B cell (primary cell): Measurements from ENCODE around the gene CHRM4. TPM values are rescaled to one million over a fixed set of nuclear protein-coding genes. Genes with fewer than 3 reads are reported as not detected.

Experiments used
- ATAC-seq: fragments of 200-7000 bp; cut with Tn5 transposase; one replicate; pipeline ENCODE4 v1.10.0; 2021; ENCODE audit warnings: low read depth, mild to moderate bottlenecking, moderate number of reproducible peaks, moderate library complexity
- CTCF ChIA-PET: fragments of 350-600 bp; sonication (Branson Sonifier 250); formaldehyde crosslinking; loops from one replicate; lab custom pipeline; 2021; ENCODE audit warnings: antibody characterized with exemption, inconsistent platforms; lab: Charles Lee
- POLR2A ChIA-PET: fragments of 350-600 bp; sonication (Branson Sonifier 250); formaldehyde crosslinking; loops from one replicate; lab custom pipeline; 2021; ENCODE audit warnings: antibody characterized with exemption; lab: Charles Lee
- DNase-seq: peaks from one replicate; pipeline ENCODE4 v3.0.0; 2013
- H2AFZ ChIP-seq: 2 replicates; pipeline ENCODE4 v1.6.1; 2012; ENCODE audit warnings: mild to moderate bottlenecking, low read depth, low read length; ENCODE audit not compliant: insufficient read depth, poor library complexity, severe bottlenecking
- H3K27ac ChIP-seq, 2 donors: 1 replicate in 1 of 2; 2 replicates in 1 of 2; pipeline ENCODE4 v1.5.1; 2012 to 2013; ENCODE audit warnings: low read length in 2 of 2, mild to moderate bottlenecking in 2 of 2, moderate library complexity in 1 of 2
- H3K27me3 ChIP-seq, 4 experiments: fragments of 200-600 bp in 1 of 4; sonication (generic) in 1 of 4; replicated peaks in 1 of 4; 1 replicate in 2 of 4; 2 replicates in 2 of 4; pipeline versions ENCODE4 v1.6.1 to v1.7.0; 2013 to 2016; ENCODE audit warnings: low read length in 3 of 4, mild to moderate bottlenecking in 2 of 4, mixed read lengths in 1 of 4, moderate library complexity in 1 of 4; ENCODE audit not compliant: insufficient read depth in 4 of 4, control insufficient read depth in 3 of 4; ENCODE audit errors: control extremely low read depth in 1 of 4
- H3K36me3 ChIP-seq, 2 experiments: replicated peaks in 1 of 2; 1 replicate in 1 of 2; 2 replicates in 1 of 2; pipeline versions ENCODE4 v1.6.1 to v1.7.1; 2013; ENCODE audit warnings: low read length in 1 of 2; ENCODE audit not compliant: insufficient read depth in 2 of 2, control insufficient read depth in 1 of 2; ENCODE audit errors: control extremely low read depth in 1 of 2, extremely low read depth in 1 of 2
- H3K4me1 ChIP-seq, 2 donors: fragments of 200-600 bp in 1 of 2; sonication (generic) in 1 of 2; 1 replicate in 1 of 2; 2 replicates in 1 of 2; pipeline versions ENCODE4 v1.5.1 to v1.6.1; 2013 to 2017; ENCODE audit warnings: low read length in 2 of 2; ENCODE audit not compliant: control insufficient read depth in 2 of 2, insufficient read depth in 2 of 2
- H3K4me2 ChIP-seq: replicated peaks from 2 replicates; pipeline ENCODE3; 2012; ENCODE audit warnings: mild to moderate bottlenecking, low read depth, low read length; ENCODE audit not compliant: poor library complexity, severe bottlenecking
- H3K4me3 ChIP-seq, 5 experiments: fragments of 200-600 bp in 1 of 5; sonication (generic) in 1 of 5; 1 replicate in 3 of 5; 2 replicates in 2 of 5; pipeline versions ENCODE4 v1.5.1 to v1.7.0; 2011 to 2016; ENCODE audit warnings: low read length in 4 of 5, mild to moderate bottlenecking in 4 of 5, low read depth in 2 of 5, control low read depth in 1 of 5, moderate library complexity in 1 of 5; ENCODE audit not compliant: insufficient read depth in 1 of 5; ENCODE audit errors: control extremely low read depth in 1 of 5, extremely low read depth in 1 of 5
- H3K79me2 ChIP-seq: fragments of 200-600 bp; sonication (generic); one replicate; pipeline ENCODE4 v1.6.0; 2016; ENCODE audit warnings: low read length; ENCODE audit not compliant: control insufficient read depth, insufficient read depth
- H3K9ac ChIP-seq: fragments of 200-600 bp; sonication (generic); 2 replicates; pipeline ENCODE4 v1.6.1; 2017; ENCODE audit warnings: mild to moderate bottlenecking, low read length, moderate library complexity
- H3K9me3 ChIP-seq, 3 donors: one replicate each; pipeline versions ENCODE4 v1.6.1 to v1.7.1; 2013; ENCODE audit warnings: low read length in 2 of 3; ENCODE audit not compliant: control insufficient read depth in 2 of 3, insufficient read depth in 1 of 3; ENCODE audit errors: control extremely low read depth in 1 of 3
- H4K20me1 ChIP-seq: 2 replicates; pipeline ENCODE4 v1.6.0; 2012; ENCODE audit warnings: mild to moderate bottlenecking, low read length; ENCODE audit not compliant: insufficient read depth, control insufficient read depth, poor library complexity, severe bottlenecking
- H3K27ac Mint-ChIP-seq: one replicate; pipeline ENCODE4 v1.8.0; 2021; ENCODE audit warnings: mixed read lengths
- H3K27me3 Mint-ChIP-seq: one replicate; pipeline ENCODE4 v1.8.0; 2021; ENCODE audit warnings: mixed read lengths
- H3K4me1 Mint-ChIP-seq: one replicate; pipeline ENCODE4 v1.8.0; 2021; ENCODE audit warnings: mixed read lengths
- H3K4me3 Mint-ChIP-seq: one replicate; pipeline ENCODE4 v1.8.0; 2021; ENCODE audit warnings: mixed read lengths
- H3K9me3 Mint-ChIP-seq: one replicate; pipeline ENCODE4 v1.8.0; 2022; ENCODE audit warnings: mixed read lengths; ENCODE audit not compliant: insufficient read depth
- EZH2 ChIP-seq: IDR thresholded peaks from 2 replicates; pipeline ENCODE4 v1.6.1; 2012; ENCODE audit warnings: borderline replicate concordance, low read depth, mild to moderate bottlenecking, moderate library complexity, low read length; ENCODE audit not compliant: insufficient read depth, poor library complexity, severe bottlenecking
- WGBS: methylation state at CpG from one replicate; pipeline ENCODE4 v1.1.5; 2013; ENCODE audit warnings: missing lambda C conversion rate; ENCODE audit not compliant: insufficient coverage; 5-methylcytosine and 5-hydroxymethylcytosine counted together
- intact Hi-C: fragments of 100-400 bp; cut with micrococcal nuclease; formaldehyde crosslinking; loops from one replicate; pipeline ENCODE4 v1.10.0; 2022
- polyA plus RNA-seq: library from polyadenylated mRNA; depleted of rRNA; stranded (reverse); fragments of >200 nt; gene quantifications from 2 replicates; pipeline ENCODE4 v1.2.3, GENCODE V29; 2012
- total RNA-seq, 2 donors: library from RNA; stranded (reverse); fragments of 120-200 nt in 1 of 2; gene quantifications; 1 replicate in 1 of 2; 2 replicates in 1 of 2; pipeline versions ENCODE4 v1.2.3 to v1.2.4, GENCODE V29; 2013 to 2022
- TF ChIP-seq, protein P1 (sequence below): fragments of 200-600 bp; IDR thresholded peaks from one replicate; pipeline ENCODE4 v1.8.0; 2022; ENCODE audit warnings: antibody characterized with exemption, mild to moderate bottlenecking

The CHRM4 gene
- total and polyA plus RNA-seq, 2 donors (not counting 1 experiment from before 2014, with no cell fraction given) = 0.49 to 1.4 TPM

GRCh38 chr11:46421257-46421880, 29.8 kb upstream of the CHRM4 start:
- intact Hi-C loops = no loop called here
- CTCF ChIA-PET = no interaction called here
- TF ChIP-seq EZH2 = no peak
- TF ChIP-seq, protein P1, sequence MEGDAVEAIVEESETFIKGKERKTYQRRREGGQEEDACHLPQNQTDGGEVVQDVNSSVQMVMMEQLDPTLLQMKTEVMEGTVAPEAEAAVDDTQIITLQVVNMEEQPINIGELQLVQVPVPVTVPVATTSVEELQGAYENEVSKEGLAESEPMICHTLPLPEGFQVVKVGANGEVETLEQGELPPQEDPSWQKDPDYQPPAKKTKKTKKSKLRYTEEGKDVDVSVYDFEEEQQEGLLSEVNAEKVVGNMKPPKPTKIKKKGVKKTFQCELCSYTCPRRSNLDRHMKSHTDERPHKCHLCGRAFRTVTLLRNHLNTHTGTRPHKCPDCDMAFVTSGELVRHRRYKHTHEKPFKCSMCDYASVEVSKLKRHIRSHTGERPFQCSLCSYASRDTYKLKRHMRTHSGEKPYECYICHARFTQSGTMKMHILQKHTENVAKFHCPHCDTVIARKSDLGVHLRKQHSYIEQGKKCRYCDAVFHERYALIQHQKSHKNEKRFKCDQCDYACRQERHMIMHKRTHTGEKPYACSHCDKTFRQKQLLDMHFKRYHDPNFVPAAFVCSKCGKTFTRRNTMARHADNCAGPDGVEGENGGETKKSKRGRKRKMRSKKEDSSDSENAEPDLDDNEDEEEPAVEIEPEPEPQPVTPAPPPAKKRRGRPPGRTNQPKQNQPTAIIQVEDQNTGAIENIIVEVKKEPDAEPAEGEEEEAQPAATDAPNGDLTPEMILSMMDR = no peak

DNA sequence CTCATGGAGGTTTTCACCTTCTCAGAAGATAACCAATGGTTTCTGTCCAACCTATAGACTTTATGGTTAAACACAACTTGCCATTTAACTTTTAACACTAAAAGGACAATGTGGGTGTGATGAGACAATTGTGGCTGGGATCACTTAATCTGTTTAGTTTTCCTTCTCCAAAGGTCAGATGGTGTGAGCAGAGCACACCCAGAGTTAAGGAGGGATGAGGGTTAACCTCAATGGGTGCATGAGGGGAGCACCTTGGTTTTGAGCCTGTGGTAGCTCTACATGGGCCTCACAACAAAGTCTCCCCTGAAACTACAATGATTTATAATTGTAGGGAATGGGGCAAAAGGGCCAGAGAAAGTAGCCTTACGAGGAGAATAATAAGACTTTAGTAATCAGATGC, 28.9 kb upstream of the CHRM4 start:
- Mint-ChIP-seq H3K27me3 (no peaks in the 10 kb centered on the region), H3K9me3 (no peaks in the 10 kb centered on the region), H3K27ac (no peak overlapping the region), H3K4me1 (no peaks in the 10 kb centered on the region), H3K4me3 (no peak overlapping the region)
- ChIA-PET CTCF (no interaction called here), POLR2A (no interaction called here)
- Histone ChIP-seq H3K4me1 (no peaks in the 10 kb centered on the region), H3K27ac (no peak overlapping the region), H2AFZ (no peak overlapping the region), H3K9ac (no peak overlapping the region), H3K4me3 (no peak overlapping the region), H3K9me3 (no peaks in the 10 kb centered on the region), H3K27me3 (no peaks in the 10 kb centered on the region), H3K36me3 (peaks cover 3 to 49% of the 10 kb centered on the region in 2 experiments), H3K4me2 (no peak overlapping the region), H4K20me1 (no peaks in the 10 kb centered on the region), H3K79me2 (no peaks in the 10 kb centered on the region)
- WGBS = no CpG with 5 or more reads among the region's 1 CpG
- DNase-seq (no peak), ATAC-seq (no peak)
- intact Hi-C loops = no loop called here
- no peak for TF ChIP-seq EZH2
- TF ChIP-seq, protein P1 = no peak

More at GRCh38 chr11:46421257-46421880, 29.8 kb upstream of the CHRM4 start:
- Histone ChIP-seq H3K27me3 (no peaks in the 10 kb centered on the region), H3K79me2 (no peaks in the 10 kb centered on the region), H3K4me1 (no peaks in the 10 kb centered on the region), H3K9me3 (no peaks in the 10 kb centered on the region), H3K4me2 (no peak overlapping the region), H4K20me1 (no peaks in the 10 kb centered on the region), H2AFZ (no peak overlapping the region), H3K9ac (no peak overlapping the region), H3K27ac (no peak overlapping the region), H3K4me3 (no peak overlapping the region), H3K36me3 (peaks cover 3 to 42% of the 10 kb centered on the region in 2 experiments)
- Mint-ChIP-seq H3K27ac (no peak overlapping the region), H3K9me3 (no peaks in the 10 kb centered on the region), H3K4me1 (no peaks in the 10 kb centered on the region), H3K4me3 (no peak overlapping the region), H3K27me3 (no peaks in the 10 kb centered on the region)
- 97% methylated on average over 6 of the region's 8 CpGs for WGBS
- POLR2A ChIA-PET = no interaction called here
- DNase-seq (no peak), ATAC-seq (no peak)
